ENCODE measurements around the gene SETBP1.

The SETBP1 gene

GRCh38 chr18:44786257-44786656 lies 105.6 kb downstream of the SETBP1 start:
- Histone ChIP-seq H3K4me1 (ENCODE audit: control insufficient read depth, low read length) (peaks cover 42% of the 10 kb centered on the region), H3K36me3 (ENCODE audit: control insufficient read depth, low read length) (no peaks in the 10 kb centered on the region), H3K79me2 (ENCODE audit: control insufficient read depth, low read length) (peaks cover 18% of the 10 kb centered on the region), H3K4me3 (ENCODE audit: low read length) (peak overlapping the region; percentile 55), H4K20me1 (ENCODE audit: control insufficient read depth, insufficient read depth, low read depth, low read length) (no peaks in the 10 kb centered on the region), H3F3A (ENCODE audit: control insufficient read depth, insufficient read depth) (no peaks in the 10 kb centered on the region), H3K9me2 (replicated peaks; ENCODE audit: control insufficient read depth, low read length) (no peaks in the 10 kb centered on the region), H3K27me3 (ENCODE audit: control insufficient read depth, low read length) (no peaks in the 10 kb centered on the region), H3K27ac (ENCODE audit: low read depth, low read length) (no peak overlapping the region), H3K9me3 (ENCODE audit: control insufficient read depth, insufficient read depth, low read length) (no peaks in the 10 kb centered on the region), H3K4me2 (ENCODE audit: low read length) (peak overlapping the region; percentile 59)
- TF ChIP-seq EZH2phosphoT487 (IDR thresholded peaks at IDR 0.05; ENCODE audit: borderline replicate concordance, low read length) (no peak), CTCF (IDR thresholded peaks at IDR 0.05; ENCODE audit: low read depth, low read length, poor library complexity, severe bottlenecking) (no peak)

DNA sequence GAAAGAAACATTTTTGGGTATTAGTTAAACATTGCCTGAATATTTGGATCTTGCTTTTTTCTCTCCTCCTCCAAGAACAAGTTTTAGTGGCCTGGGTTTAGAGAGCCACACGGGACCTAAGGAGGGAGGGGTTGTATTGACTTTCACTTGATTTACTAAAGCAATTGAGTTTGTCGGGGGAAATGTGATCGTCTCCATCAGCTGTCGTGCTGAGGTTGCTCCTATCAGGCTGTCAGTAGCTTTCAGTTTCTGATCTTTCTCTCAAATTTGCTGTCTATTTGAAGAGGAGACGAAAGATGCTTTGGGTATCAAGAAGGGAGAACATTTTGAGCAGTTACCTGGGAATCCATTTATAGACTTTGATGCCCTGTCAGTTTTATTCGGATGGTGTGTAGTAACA lies 106.0 kb downstream of the SETBP1 start:
- Histone ChIP-seq H3K27ac (ENCODE audit: low read depth, low read length) (no peak overlapping the region), H3K27me3 (ENCODE audit: control insufficient read depth, low read length) (no peaks in the 10 kb centered on the region), H3K9me2 (replicated peaks; ENCODE audit: control insufficient read depth, low read length) (no peaks in the 10 kb centered on the region), H3K4me3 (ENCODE audit: low read length) (peak overlapping the region; percentile 55), H4K20me1 (ENCODE audit: control insufficient read depth, insufficient read depth, low read depth, low read length) (no peaks in the 10 kb centered on the region), H3K4me1 (ENCODE audit: control insufficient read depth, low read length) (peaks cover 40% of the 10 kb centered on the region), H3K79me2 (ENCODE audit: control insufficient read depth, low read length) (peaks cover 18% of the 10 kb centered on the region), H3K36me3 (ENCODE audit: control insufficient read depth, low read length) (no peaks in the 10 kb centered on the region), H3F3A (ENCODE audit: control insufficient read depth, insufficient read depth) (no peaks in the 10 kb centered on the region), H3K9me3 (ENCODE audit: control insufficient read depth, insufficient read depth, low read length) (no peaks in the 10 kb centered on the region), H3K4me2 (ENCODE audit: low read length) (peak overlapping the region; percentile 59)
- no peak for TF ChIP-seq EZH2phosphoT487 (IDR thresholded peaks at IDR 0.05; ENCODE audit: borderline replicate concordance, low read length)
- no peak for TF ChIP-seq CTCF (IDR thresholded peaks at IDR 0.05; ENCODE audit: low read depth, low read length, poor library complexity, severe bottlenecking)

DNA sequence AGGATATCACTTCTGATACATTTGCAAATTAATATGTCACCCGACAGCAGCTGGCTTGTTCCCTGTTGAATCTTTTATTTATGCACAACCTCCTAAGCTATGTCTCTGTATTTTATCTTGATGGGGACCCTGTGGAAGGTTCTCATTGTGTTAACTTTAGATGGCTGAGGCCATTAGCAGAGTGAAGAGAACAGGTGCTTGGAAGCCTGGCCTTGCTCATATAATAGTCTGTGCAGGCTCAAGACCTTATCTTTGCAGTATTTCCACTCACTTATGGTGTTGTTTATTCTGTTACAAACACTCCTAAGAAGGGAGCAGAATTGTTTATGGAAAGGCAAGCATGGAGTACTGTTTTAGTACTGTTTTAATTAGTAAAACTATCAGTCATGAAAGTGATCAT lies 107.6 kb downstream of the SETBP1 start:
- no peak for TF ChIP-seq EZH2phosphoT487 (IDR thresholded peaks at IDR 0.05; ENCODE audit: borderline replicate concordance, low read length)
- no peak for TF ChIP-seq CTCF (IDR thresholded peaks at IDR 0.05; ENCODE audit: low read depth, low read length, poor library complexity, severe bottlenecking)

DNA sequence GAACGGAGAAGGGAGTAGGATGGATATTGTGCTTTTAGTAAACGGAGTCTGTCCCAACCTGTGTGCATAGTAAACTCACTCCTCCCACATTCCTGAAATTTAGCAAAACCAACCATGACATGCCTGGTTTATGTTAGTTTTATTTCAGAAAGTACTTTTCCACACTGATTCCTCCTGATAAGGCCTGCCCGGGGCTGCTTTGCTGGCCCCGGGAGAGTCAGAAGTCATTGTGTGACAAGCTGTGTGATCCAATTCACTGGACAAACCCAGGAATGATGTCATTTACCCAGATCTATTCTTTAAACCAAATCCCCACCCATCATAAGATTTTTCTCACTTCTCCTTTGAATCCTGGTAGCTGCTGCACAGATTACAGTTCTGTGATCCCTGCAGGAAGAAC lies 109.0 kb downstream of the SETBP1 start:
- Histone ChIP-seq H3K9me2 (replicated peaks; ENCODE audit: control insufficient read depth, low read length) (no peaks in the 10 kb centered on the region), H3K79me2 (ENCODE audit: control insufficient read depth, low read length) (peaks cover 18% of the 10 kb centered on the region), H4K20me1 (ENCODE audit: control insufficient read depth, insufficient read depth, low read depth, low read length) (no peaks in the 10 kb centered on the region), H3K27ac (ENCODE audit: low read depth, low read length) (no peak overlapping the region), H3K27me3 (ENCODE audit: control insufficient read depth, low read length) (no peaks in the 10 kb centered on the region), H3K4me1 (ENCODE audit: control insufficient read depth, low read length) (peaks cover 33% of the 10 kb centered on the region), H3K9me3 (ENCODE audit: control insufficient read depth, insufficient read depth, low read length) (no peaks in the 10 kb centered on the region), H3F3A (ENCODE audit: control insufficient read depth, insufficient read depth) (no peaks in the 10 kb centered on the region), H3K36me3 (ENCODE audit: control insufficient read depth, low read length) (no peaks in the 10 kb centered on the region), H3K4me3 (ENCODE audit: low read length) (no peak overlapping the region), H3K4me2 (ENCODE audit: low read length) (no peak overlapping the region)
- TF ChIP-seq CTCF (IDR thresholded peaks at IDR 0.05; ENCODE audit: low read depth, low read length, poor library complexity, severe bottlenecking), result no peak
- no peak for TF ChIP-seq EZH2phosphoT487 (IDR thresholded peaks at IDR 0.05; ENCODE audit: borderline replicate concordance, low read length)

More for the DNA sequence above, 107.6 kb downstream of the SETBP1 start:
- Histone ChIP-seq H3K27ac (ENCODE audit: low read depth, low read length) (no peak overlapping the region), H3K9me3 (ENCODE audit: control insufficient read depth, insufficient read depth, low read length) (no peaks in the 10 kb centered on the region), H4K20me1 (ENCODE audit: control insufficient read depth, insufficient read depth, low read depth, low read length) (no peaks in the 10 kb centered on the region), H3K4me2 (ENCODE audit: low read length) (no peak overlapping the region), H3F3A (ENCODE audit: control insufficient read depth, insufficient read depth) (no peaks in the 10 kb centered on the region), H3K79me2 (ENCODE audit: control insufficient read depth, low read length) (peaks cover 18% of the 10 kb centered on the region), H3K4me1 (ENCODE audit: control insufficient read depth, low read length) (peaks cover 40% of the 10 kb centered on the region), H3K36me3 (ENCODE audit: control insufficient read depth, low read length) (no peaks in the 10 kb centered on the region), H3K4me3 (ENCODE audit: low read length) (no peak overlapping the region), H3K27me3 (ENCODE audit: control insufficient read depth, low read length) (no peaks in the 10 kb centered on the region), H3K9me2 (replicated peaks; ENCODE audit: control insufficient read depth, low read length) (no peaks in the 10 kb centered on the region)
